ENCODE data around the gene PLCB2.

PLCB2 gene

GRCh38 chr15:40295877-40296560 lies 11.7 kb downstream of the PLCB2 start:
- H3K4me3 ChIP-seq (ENCODE audit: low read length) = no peak overlapping the region
- no peak for DNase-seq (ENCODE audit: low read depth)
- no peak for TF ChIP-seq CTCF (conservative IDR thresholded peaks at IDR 0.05; ENCODE audit: low read depth, low read length)

GRCh38 chr15:40295297-40295696 lies 12.4 kb downstream of the PLCB2 start:
- no peak for TF ChIP-seq CTCF (conservative IDR thresholded peaks at IDR 0.05; ENCODE audit: low read depth, low read length)
- no peak for DNase-seq (ENCODE audit: low read depth)
- H3K4me3 ChIP-seq (ENCODE audit: low read length) = no peak overlapping the region

GRCh38 chr15:40293905-40294895 lies 13.5 kb downstream of the PLCB2 start:
- no peak for TF ChIP-seq CTCF (conservative IDR thresholded peaks at IDR 0.05; ENCODE audit: low read depth, low read length)
- no peak overlapping the region for H3K4me3 ChIP-seq (ENCODE audit: low read length)
- no peak for DNase-seq (ENCODE audit: low read depth)

GRCh38 chr15:40293006-40293405 lies 14.7 kb downstream of the PLCB2 start:
- H3K4me3 ChIP-seq (ENCODE audit: low read length) = no peak overlapping the region
- no peak for DNase-seq (ENCODE audit: low read depth)
- no peak for TF ChIP-seq CTCF (conservative IDR thresholded peaks at IDR 0.05; ENCODE audit: low read depth, low read length)

GRCh38 chr15:40292246-40292645 lies 15.5 kb downstream of the PLCB2 start:
- H3K4me3 ChIP-seq (ENCODE audit: low read length) = no peak overlapping the region
- no peak for DNase-seq (ENCODE audit: low read depth)
- TF ChIP-seq CTCF (conservative IDR thresholded peaks at IDR 0.05; ENCODE audit: low read depth, low read length) = no peak

GRCh38 chr15:40290918-40291574 lies 16.7 kb downstream of the PLCB2 start:
- no peak for TF ChIP-seq CTCF (conservative IDR thresholded peaks at IDR 0.05; ENCODE audit: low read depth, low read length)
- no peak overlapping the region for H3K4me3 ChIP-seq (ENCODE audit: low read length)
- no peak for DNase-seq (ENCODE audit: low read depth)
